Measurements from ENCODE around the gene ERAL1.
"Not testable (repeated sequence)": the region's sequence is repeated elsewhere in the genome, so short reads cannot be mapped to it uniquely, and the experiment has no call there.

The ERAL1 gene

GRCh38 chr17:28853295-28853694, 1.5 kb upstream of the ERAL1 start:
- DNase-seq (ENCODE audit: low spot score): no peak

DNA sequence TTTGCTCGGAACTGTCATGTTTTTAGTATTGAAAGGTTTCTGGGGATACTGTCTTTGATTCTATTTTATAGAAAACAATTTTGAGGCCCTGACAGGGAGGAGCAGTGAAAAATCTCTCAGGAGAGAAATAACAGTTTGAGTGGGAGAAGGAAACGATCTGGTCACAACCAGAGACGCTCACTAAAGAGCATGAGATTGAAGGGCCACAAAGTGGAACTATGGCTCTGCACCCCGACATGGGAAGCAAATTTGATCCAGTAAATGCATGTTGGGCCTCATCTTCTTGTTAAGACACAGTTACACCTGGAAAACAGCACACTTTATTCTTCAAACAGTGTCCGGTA, 492 bp downstream of the ERAL1 start:
- no peak for DNase-seq (ENCODE audit: low spot score)

GRCh38 chr17:28856028-28856574, 1.3 kb downstream of the ERAL1 start:
- no peak for DNase-seq (ENCODE audit: low spot score)

GRCh38 chr17:28857905-28858800, 3.3 kb downstream of the ERAL1 start:
- DNase-seq (ENCODE audit: low spot score): no peak

GRCh38 chr17:28858801-28859355, 4.1 kb downstream of the ERAL1 start:
- no peak for DNase-seq (ENCODE audit: low spot score)

DNA sequence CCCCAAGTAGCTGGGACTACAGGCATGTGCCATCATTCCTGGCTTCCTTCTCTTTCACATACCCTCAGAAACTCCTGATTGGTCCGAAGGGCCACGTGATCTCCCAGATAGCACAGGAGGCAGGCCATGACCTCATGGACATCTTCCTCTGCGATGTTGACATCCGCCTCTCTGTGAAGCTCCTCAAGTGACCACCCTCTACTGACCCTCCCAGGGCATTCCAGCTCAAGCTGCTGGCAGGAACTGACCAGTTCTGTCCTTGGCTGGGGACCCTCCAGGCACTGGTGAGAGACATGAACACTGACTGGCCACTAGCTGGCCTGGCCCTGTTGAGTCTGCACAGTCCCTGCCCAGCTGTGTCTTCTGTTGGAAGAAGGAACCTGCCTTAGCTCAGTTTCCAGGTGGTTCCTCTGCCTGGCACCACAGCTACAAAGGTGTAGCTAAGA, 5.6 kb downstream of the ERAL1 start:
- no peak for DNase-seq (ENCODE audit: low spot score)

- DNase-seq (ENCODE audit: low spot score): no peak
These were observed 6.8 kb downstream of the ERAL1 start for GRCh38 chr17:28861393-28862203.

DNA sequence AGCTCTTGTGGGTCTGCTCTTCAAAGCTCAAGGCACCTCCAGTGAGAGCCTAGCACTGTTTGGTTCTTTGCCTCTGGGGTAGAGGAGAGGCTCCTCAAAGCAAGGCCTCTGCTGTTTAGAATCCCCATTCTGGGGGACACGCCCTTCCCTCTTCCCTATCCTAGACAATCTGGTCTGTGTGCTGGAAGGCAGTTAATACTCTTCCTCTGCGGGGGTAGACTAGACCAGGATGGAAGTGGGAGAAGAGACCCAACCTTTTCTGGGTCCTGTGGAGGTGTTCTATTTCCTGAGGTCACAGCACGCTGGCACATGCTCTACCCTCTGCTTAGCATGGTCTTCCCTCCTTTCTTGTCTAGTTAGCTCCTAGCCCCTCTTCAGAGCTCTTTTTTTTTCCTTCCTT, 7.7 kb downstream of the ERAL1 start:
- DNase-seq (ENCODE audit: low spot score): no peak

DNA sequence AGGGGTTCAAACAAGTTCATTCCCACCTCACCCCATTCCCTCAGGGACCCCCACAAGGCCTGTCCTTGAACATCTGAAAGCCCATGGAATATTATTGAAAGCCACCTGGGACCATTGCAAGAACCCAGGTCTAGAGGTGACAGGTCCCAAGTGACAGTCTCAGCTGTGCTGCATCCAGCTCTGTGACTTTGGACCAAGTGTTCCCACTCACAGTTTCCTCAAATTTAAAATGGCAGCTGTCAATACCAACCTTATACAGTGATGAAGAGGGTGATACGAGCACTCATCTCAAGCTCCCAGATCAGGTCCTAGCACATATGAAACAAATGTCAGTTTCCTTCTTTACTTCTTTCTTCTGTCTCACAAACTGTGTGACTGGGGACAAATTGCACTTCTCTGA, 9.1 kb downstream of the ERAL1 start:
- no peak for DNase-seq (ENCODE audit: low spot score)

GRCh38 chr17:28864991-28865849, 10.4 kb downstream of the ERAL1 start:
- no peak for DNase-seq (ENCODE audit: low spot score)

- no peak for DNase-seq (ENCODE audit: low spot score)
These were observed 11.3 kb downstream of the ERAL1 start for GRCh38 chr17:28865946-28866752.

DNA sequence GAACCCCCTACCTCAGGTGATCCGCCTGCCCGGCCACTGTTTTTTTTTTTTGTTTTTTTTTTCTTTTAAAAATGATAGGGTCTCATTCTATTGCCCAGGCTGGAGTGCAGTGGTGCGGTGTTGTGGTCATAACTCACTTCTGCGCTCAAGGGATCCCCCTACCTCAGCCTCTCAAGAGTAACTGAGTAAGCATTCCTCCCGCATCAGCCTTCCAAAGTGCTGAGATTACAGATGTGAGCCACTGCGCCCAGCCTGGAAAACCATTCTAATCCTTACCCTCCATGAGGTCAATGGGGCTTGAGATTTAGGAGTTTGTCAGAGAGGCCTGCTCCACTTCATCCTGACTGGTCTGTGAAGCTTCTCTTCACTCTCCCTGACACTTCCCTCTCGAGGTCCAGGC, 12.5 kb downstream of the ERAL1 start:
- DNase-seq (ENCODE audit: low spot score): no peak

GRCh38 chr17:28871056-28871579, 16.3 kb downstream of the ERAL1 start:
- peak; percentile 39 for DNase-seq (ENCODE audit: low spot score)

DNA sequence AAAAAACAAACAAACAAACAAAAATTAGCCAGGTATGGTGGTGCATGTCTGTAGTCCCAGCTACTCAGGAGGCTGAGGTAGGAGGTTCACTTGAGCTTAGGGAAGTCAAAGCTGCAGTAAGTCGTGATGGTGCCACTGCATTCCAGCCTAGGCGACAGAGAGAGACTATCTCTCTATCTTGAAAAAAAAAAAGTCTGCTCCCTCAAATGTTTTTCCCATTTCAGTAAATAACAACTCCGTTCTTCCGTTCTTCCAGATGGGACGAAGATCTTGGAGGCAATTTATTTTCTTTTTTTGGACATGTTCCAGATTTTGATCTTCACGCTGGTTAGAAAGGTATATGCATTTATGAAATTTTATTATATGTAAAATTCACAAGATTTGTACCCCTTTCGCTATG, 19.0 kb downstream of the ERAL1 start:
- DNase-seq (ENCODE audit: low spot score): no peak

DNA sequence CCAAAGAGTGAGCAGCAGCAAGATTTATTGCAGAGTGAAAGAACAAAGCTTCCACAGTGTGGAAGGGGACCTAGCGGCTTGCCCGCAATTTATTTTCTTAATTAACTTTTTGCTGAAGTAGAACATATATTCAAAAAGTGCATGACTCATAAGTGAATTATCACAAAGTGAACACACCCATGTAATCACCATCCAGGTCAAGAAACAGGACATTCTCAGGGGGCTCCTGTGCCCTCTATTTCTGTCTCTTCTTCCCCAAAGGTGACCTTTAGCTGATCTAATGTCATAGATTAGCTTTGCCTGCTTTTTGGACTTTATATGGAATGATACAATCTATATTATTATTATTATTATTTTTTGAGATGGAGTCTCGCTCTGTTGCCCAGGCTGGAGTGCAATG, 19.9 kb downstream of the ERAL1 start:
- DNase-seq (ENCODE audit: low spot score): no peak

GRCh38 chr17:28875848-28876550, 21.2 kb downstream of the ERAL1 start:
- DNase-seq (ENCODE audit: low spot score): no peak

DNA sequence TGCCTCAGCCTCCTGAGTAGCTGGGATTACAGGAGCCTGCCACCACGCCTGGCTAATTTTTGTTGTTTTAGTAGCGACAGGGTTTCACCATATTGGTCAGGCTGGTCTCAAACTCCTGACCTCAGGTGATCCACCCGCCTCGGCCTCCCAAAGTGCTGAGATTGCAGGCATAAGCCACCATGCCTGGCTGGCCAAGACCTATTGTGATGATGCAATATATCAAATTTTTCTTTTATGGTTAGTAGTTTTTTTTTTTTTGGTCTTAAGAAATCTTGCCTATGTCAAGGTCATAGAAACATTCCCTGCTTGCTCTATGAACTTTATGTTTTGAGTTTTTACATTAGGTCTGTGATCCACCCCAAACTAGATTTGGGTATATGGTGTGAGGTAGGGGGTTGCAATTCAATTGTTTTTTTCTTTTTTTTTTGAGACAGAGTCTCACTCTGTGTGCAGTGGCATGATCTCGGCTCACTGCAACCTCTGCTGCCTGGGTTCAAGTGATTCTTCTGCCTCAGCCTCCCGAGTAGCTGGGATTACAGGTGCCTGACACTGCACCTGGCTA, 22.4 kb downstream of the ERAL1 start:
- DNase-seq (ENCODE audit: low spot score): not testable (repeated sequence)

GRCh38 chr17:28878158-28878910, 23.5 kb downstream of the ERAL1 start:
- DNase-seq (ENCODE audit: low spot score): no peak

DNA sequence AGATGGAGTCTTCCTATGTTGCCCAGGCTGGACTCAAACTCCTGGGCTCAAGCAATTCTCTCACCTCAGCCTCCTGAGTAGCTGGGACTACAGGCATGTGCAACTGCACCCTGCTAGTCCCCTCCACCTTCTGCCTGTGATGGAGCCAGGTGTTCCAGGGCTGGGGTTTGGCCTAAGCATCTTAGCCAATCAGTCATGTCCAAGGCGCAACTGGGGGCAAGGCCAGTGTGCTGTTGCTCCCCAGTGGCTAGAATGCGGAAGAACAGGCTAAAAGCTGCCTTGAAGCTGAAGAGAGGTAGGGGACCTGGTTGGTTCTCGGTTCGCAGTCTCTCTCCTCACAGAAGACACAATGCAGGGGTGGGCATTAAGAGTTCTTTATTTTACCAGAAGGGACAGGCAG, 24.2 kb downstream of the ERAL1 start:
- peak; percentile 86 for DNase-seq (ENCODE audit: low spot score)

Data from D341Med (cell line).